ENCODE results near the gene ATP8B4. TPM values are rescaled to one million over a fixed set of nuclear protein-coding genes. Genes with fewer than 3 reads are reported as not detected.

ATP8B4 gene
- polyA plus RNA-seq, 1 of the 3 experiments (the other 2 are of a cell fraction) = 0.03 TPM

DNA sequence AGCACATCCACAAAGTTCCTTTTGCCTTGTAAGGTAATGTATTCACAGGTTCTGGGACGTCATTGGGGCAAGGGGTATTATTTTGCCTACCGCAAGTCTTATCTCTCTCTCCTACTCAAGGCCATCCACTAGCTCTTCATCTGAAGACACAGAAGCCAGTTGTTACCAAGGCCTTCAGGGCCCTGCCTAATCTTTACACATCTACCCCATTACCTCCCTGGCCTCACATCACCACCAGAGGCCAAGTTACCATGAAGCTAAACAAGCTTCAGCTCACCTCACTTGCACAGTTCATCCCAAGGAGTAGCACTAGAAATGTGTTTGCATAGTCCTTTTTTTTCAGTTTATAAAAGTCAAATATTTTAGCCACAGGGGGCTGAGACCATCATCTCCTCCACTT, 34.1 kb downstream of the ATP8B4 start:
- no peaks in the 10 kb centered on the region for H4K20me1 ChIP-seq (ENCODE audit: insufficient read depth)
- CTCF ChIA-PET = no interaction called here
- 93% methylated on average over 2 of the region's 2 CpGs for WGBS (ENCODE audit: low lambda C conversion rate)
- no peak overlapping the region for H3K27ac ChIP-seq (ENCODE audit: low read depth in 2 of 2, low read length in 1 of 2)
- no peaks in the 10 kb centered on the region for H3K36me3 ChIP-seq (replicated peaks in 1 of 2; ENCODE audit: control insufficient read depth in 1 of 2, insufficient read depth in 2 of 2, low read length in 1 of 2)
- no peaks in the 10 kb centered on the region for H3K27me3 ChIP-seq (ENCODE audit: insufficient read depth)
- no peaks in the 10 kb centered on the region for H3K9me2 ChIP-seq
- no peak overlapping the region for H3K4me3 ChIP-seq (ENCODE audit: low read depth in 2 of 2, low read length in 1 of 2)
- peaks cover 3% of the 10 kb centered on the region for H3F3A ChIP-seq (replicated peaks; ENCODE audit: insufficient read depth)
- TF ChIP-seq, protein P1, sequence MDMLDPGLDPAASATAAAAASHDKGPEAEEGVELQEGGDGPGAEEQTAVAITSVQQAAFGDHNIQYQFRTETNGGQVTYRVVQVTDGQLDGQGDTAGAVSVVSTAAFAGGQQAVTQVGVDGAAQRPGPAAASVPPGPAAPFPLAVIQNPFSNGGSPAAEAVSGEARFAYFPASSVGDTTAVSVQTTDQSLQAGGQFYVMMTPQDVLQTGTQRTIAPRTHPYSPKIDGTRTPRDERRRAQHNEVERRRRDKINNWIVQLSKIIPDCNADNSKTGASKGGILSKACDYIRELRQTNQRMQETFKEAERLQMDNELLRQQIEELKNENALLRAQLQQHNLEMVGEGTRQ (IDR thresholded peaks at IDR 0.05; ENCODE audit: borderline replicate concordance, low read depth, low read length) = no peak
- TF ChIP-seq GATA2 (CRISPR knock-in tag; IDR thresholded peaks at IDR 0.05) = no peak
- TF ChIP-seq, protein P2, sequence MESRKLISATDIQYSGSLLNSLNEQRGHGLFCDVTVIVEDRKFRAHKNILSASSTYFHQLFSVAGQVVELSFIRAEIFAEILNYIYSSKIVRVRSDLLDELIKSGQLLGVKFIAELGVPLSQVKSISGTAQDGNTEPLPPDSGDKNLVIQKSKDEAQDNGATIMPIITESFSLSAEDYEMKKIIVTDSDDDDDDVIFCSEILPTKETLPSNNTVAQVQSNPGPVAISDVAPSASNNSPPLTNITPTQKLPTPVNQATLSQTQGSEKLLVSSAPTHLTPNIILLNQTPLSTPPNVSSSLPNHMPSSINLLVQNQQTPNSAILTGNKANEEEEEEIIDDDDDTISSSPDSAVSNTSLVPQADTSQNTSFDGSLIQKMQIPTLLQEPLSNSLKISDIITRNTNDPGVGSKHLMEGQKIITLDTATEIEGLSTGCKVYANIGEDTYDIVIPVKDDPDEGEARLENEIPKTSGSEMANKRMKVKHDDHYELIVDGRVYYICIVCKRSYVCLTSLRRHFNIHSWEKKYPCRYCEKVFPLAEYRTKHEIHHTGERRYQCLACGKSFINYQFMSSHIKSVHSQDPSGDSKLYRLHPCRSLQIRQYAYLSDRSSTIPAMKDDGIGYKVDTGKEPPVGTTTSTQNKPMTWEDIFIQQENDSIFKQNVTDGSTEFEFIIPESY (IDR thresholded peaks at IDR 0.05; ENCODE audit: borderline replicate concordance, low read depth) = no peak
- TF ChIP-seq SIN3A (IDR thresholded peaks at IDR 0.05; ENCODE audit: borderline replicate concordance, low read depth, low read length) = no peak
- TF ChIP-seq MXI1 (IDR thresholded peaks at IDR 0.05; ENCODE audit: low read depth, low read length) = no peak
- TF ChIP-seq YY1 (IDR thresholded peaks at IDR 0.05; ENCODE audit: low read depth) = no peak
- TF ChIP-seq TCF12 (IDR thresholded peaks at IDR 0.05) = no peak
- TF ChIP-seq GABPA (IDR thresholded peaks at IDR 0.05; ENCODE audit: low read depth) = no peak
- TF ChIP-seq RAD21 (IDR thresholded peaks at IDR 0.05; ENCODE audit: low read length) = no peak
- TF ChIP-seq TEAD4 (IDR thresholded peaks at IDR 0.05; ENCODE audit: borderline replicate concordance, insufficient read depth) = no peak
- TF ChIP-seq FOSL2 (IDR thresholded peaks at IDR 0.05; ENCODE audit: borderline replicate concordance, low read depth) = no peak
- TF ChIP-seq MEF2A (IDR thresholded peaks at IDR 0.05; ENCODE audit: borderline replicate concordance, low read depth) = no peak
- TF ChIP-seq, protein P3, sequence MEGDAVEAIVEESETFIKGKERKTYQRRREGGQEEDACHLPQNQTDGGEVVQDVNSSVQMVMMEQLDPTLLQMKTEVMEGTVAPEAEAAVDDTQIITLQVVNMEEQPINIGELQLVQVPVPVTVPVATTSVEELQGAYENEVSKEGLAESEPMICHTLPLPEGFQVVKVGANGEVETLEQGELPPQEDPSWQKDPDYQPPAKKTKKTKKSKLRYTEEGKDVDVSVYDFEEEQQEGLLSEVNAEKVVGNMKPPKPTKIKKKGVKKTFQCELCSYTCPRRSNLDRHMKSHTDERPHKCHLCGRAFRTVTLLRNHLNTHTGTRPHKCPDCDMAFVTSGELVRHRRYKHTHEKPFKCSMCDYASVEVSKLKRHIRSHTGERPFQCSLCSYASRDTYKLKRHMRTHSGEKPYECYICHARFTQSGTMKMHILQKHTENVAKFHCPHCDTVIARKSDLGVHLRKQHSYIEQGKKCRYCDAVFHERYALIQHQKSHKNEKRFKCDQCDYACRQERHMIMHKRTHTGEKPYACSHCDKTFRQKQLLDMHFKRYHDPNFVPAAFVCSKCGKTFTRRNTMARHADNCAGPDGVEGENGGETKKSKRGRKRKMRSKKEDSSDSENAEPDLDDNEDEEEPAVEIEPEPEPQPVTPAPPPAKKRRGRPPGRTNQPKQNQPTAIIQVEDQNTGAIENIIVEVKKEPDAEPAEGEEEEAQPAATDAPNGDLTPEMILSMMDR (IDR thresholded peaks at IDR 0.05) = no peak
- no peak for TF ChIP-seq CHD2 (IDR thresholded peaks at IDR 0.05; ENCODE audit: low read length, partially characterized antibody)
- H3K79me2 ChIP-seq (ENCODE audit: insufficient read depth) = no peaks in the 10 kb centered on the region
- H3K4me2 ChIP-seq = no peak overlapping the region
- no peak overlapping the region for H2AFZ ChIP-seq (ENCODE audit: low read depth)
- no peaks in the 10 kb centered on the region for H3K9me3 ChIP-seq
- DNase-seq = no peak
- POLR2A ChIA-PET = no interaction called here
- H3K4me1 ChIP-seq (ENCODE audit: control insufficient read depth in 1 of 2, insufficient read depth in 2 of 2, low read depth in 1 of 2, low read length in 1 of 2) = no peaks in the 10 kb centered on the region
- H3K9ac ChIP-seq = no peak overlapping the region

All from SK-N-SH (cell line).